Sigmoid colon (tissue), 7 donors: ENCODE data around the gene TENT5C. TPM values are rescaled to one million over a fixed set of nuclear protein-coding genes. Genes with fewer than 3 reads are reported as not detected.

Source experiments
- DNase-seq: peaks from one replicate; pipeline ENCODE4 v3.0.0-alpha.2; 2019
- H3K27ac ChIP-seq, 4 donors: fragments of 200-600 bp; sonication (generic); one replicate each; pipeline ENCODE4 v1.5.1; 2016 to 2019; ENCODE audit warnings: mild to moderate bottlenecking in 1 of 4
- H3K27me3 ChIP-seq, 3 donors: fragments of 200-600 bp; sonication (generic); one replicate each; pipeline ENCODE4 v1.5.1; 2019; ENCODE audit warnings: mild to moderate bottlenecking in 1 of 3
- H3K36me3 ChIP-seq, 4 donors: fragments of 200-600 bp; sonication (generic); one replicate each; pipeline ENCODE4 v1.5.1; 2016 to 2019
- H3K4me1 ChIP-seq, 4 donors: fragments of 200-600 bp; sonication (generic); one replicate each; pipeline ENCODE4 v1.5.1; 2017 to 2019
- H3K4me3 ChIP-seq, 4 donors: fragments of 200-600 bp; sonication (generic); one replicate each; pipeline ENCODE4 v1.5.1; 2017 to 2019; ENCODE audit warnings: mild to moderate bottlenecking in 2 of 4, moderate library complexity in 1 of 4
- H3K9me3 ChIP-seq, 4 donors: fragments of 200-600 bp in 3 of 4; sonication (generic) in 3 of 4; one replicate each; pipeline versions ENCODE4 v1.5.1 to v1.6.1; 2013 to 2019
- CTCF ChIP-seq, 4 experiments: fragments of 450-650 bp in 3 of 4; fragments of 200-600 bp in 1 of 4; IDR thresholded peaks; one replicate each; pipeline ENCODE4 v1.5.1; 2016 to 2019; ENCODE audit warnings: antibody characterized with exemption in 4 of 4, mild to moderate bottlenecking in 3 of 4, moderate library complexity in 2 of 4
- EP300 ChIP-seq, 4 donors: sonication (generic); formaldehyde crosslinking; IDR thresholded peaks; one replicate each; pipeline ENCODE4 v1.6.1; 2017; ENCODE audit warnings: antibody characterized with exemption in 4 of 4
- POLR2A ChIP-seq, 2 donors: fragments of 450-650 bp; IDR thresholded peaks; one replicate each; pipeline ENCODE4 v1.6.1; 2016; ENCODE audit warnings: antibody characterized with exemption in 2 of 2, mild to moderate bottlenecking in 2 of 2, moderate library complexity in 2 of 2
- POLR2AphosphoS5 ChIP-seq, 4 donors: sonication (generic); formaldehyde crosslinking; IDR thresholded peaks; one replicate each; pipeline ENCODE4 v1.6.1; 2017; ENCODE audit warnings: antibody characterized with exemption in 4 of 4
- WGBS, 2 donors: extraction: QIAGEN DNeasy Blood & Tissue Kit; methylation state at CpG; one replicate each; pipeline ENCODE4 v1.1.7; 2013; 5-methylcytosine and 5-hydroxymethylcytosine counted together
- intact Hi-C: fragments of 100-400 bp; cut with DNase I; formaldehyde crosslinking; loops from one replicate; pipeline ENCODE4 v1.15.1; 2023
- polyA plus RNA-seq, 3 donors: library from polyadenylated mRNA; stranded (reverse); fragments of 200-250 nt; gene quantifications; one replicate each; pipeline ENCODE4 v1.2.3, GENCODE V29; 2013
- total RNA-seq, 4 donors: library from RNA; depleted of rRNA; stranded (reverse); fragments of >200 nt; gene quantifications; one replicate each; pipeline ENCODE4 v1.1.0, GENCODE V29; 2016
- donor health status: healthy with polysubstance abuse.
- donor health status: Bipolar disorder and iron deficiency.
- donor health status: healthy.

Gene TENT5C
- total and polyA plus RNA-seq, 7 donors: 2.8 to 10.3 (median 5.6) TPM

- intact Hi-C loops: no loop called here
Observed at GRCh38 chr1:117574161-117574835, 31.6 kb upstream of the TENT5C start.

DNA sequence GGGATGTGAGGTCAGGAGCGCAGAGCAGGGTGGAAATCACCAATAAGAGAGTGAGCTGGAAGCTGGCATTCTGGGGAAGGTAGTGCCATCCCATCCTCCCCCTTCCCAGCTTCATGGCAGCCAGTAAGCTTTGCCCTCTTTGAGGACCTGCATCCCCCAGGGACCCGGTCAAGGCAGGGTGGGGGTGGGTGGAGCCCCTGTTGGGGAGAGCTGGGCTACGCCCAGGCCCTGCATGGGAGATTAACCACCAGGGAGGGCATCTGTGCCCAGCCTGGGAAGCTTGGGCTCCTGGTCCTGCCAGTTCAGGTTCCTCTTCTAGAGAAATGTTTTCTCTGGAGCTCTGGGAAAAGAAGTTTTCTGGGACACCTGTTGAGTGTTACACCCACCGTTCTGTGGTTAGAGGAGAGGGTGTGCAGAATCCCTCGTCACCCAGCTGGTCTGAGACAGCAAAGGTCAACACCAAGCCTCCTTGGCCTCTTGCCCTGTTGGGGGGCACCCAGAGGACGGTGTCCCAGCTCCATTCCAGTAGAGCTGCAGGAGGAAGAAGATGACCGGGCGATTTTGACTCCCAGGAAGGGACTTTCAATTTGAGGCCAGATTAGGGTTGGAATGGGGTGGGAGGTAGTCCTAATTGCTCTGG lies 30.1 kb upstream of the TENT5C start:
- Histone ChIP-seq H3K27me3 (no peaks in the 10 kb centered on the region), H3K4me1 (no peaks in the 10 kb centered on the region), H3K9me3 (no peaks in the 10 kb centered on the region), H3K4me3 (no peak overlapping the region), H3K36me3 (no peaks in the 10 kb centered on the region), H3K27ac (no peak overlapping the region)
- no peak for DNase-seq
- WGBS, 2 donors: 85 to 90% methylated on average over 8 of the region's 8 CpGs
- TF ChIP-seq CTCF (IDR thresholded peaks at IDR 0.05) (no peak), POLR2AphosphoS5 (IDR thresholded peaks at IDR 0.05) (no peak), POLR2A (IDR thresholded peaks at IDR 0.05) (no peak), EP300 (IDR thresholded peaks at IDR 0.05) (no peak)
- intact Hi-C loops: no loop called here

More at GRCh38 chr1:117574161-117574835, 31.6 kb upstream of the TENT5C start:
- 86% methylated on average over 5 of the region's 5 CpGs for WGBS, 2 donors
- Histone ChIP-seq H3K27ac (no peak overlapping the region), H3K4me3 (no peak overlapping the region), H3K4me1 (no peaks in the 10 kb centered on the region), H3K27me3 (no peaks in the 10 kb centered on the region), H3K9me3 (no peaks in the 10 kb centered on the region), H3K36me3 (no peaks in the 10 kb centered on the region)
- TF ChIP-seq CTCF (IDR thresholded peaks at IDR 0.05) (no peak), POLR2A (IDR thresholded peaks at IDR 0.05) (no peak), POLR2AphosphoS5 (IDR thresholded peaks at IDR 0.05) (no peak), EP300 (IDR thresholded peaks at IDR 0.05) (no peak)
- DNase-seq: no peak

DNA sequence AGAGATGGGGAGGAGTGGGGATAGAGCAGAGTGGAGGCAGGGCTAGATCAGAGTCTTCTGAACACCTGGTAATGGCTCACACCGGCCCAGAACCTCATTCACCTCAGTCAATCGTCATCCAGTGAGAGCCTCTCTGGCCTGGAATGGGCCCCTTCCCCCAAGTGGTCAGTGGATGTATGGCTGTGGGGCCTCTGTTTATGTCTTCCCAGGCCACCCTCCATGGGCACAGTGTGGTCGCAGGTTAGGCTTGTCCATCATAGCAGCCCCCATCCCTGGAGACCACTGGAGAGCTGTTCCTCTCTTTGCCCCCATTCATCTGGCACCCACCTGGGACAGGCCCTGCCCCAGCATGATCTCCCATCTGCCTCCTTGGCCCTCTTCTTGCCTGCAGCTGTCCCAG lies 29.6 kb upstream of the TENT5C start:
- Histone ChIP-seq H3K9me3 (no peaks in the 10 kb centered on the region), H3K4me1 (no peaks in the 10 kb centered on the region), H3K27me3 (no peaks in the 10 kb centered on the region), H3K27ac (no peak overlapping the region), H3K36me3 (no peaks in the 10 kb centered on the region), H3K4me3 (no peak overlapping the region)
- TF ChIP-seq POLR2AphosphoS5 (IDR thresholded peaks at IDR 0.05) (no peak), CTCF (IDR thresholded peaks at IDR 0.05) (no peak), EP300 (IDR thresholded peaks at IDR 0.05) (no peak), POLR2A (IDR thresholded peaks at IDR 0.05) (no peak)
- WGBS, 2 donors: 94 to 95% methylated on average over 3 of the region's 3 CpGs
- DNase-seq: no peak
- intact Hi-C loops: no loop called here

GRCh38 chr1:117577191-117577885 lies 28.5 kb upstream of the TENT5C start:
- H3K4me1 ChIP-seq: no peaks in the 10 kb centered on the region
- TF ChIP-seq POLR2A (IDR thresholded peaks at IDR 0.05) (no peak), CTCF (IDR thresholded peaks at IDR 0.05) (no peak), EP300 (IDR thresholded peaks at IDR 0.05) (no peak), POLR2AphosphoS5 (IDR thresholded peaks at IDR 0.05) (no peak)
- intact Hi-C loops: no loop called here

More at GRCh38 chr1:117577191-117577885, 28.5 kb upstream of the TENT5C start:
- DNase-seq: no peak
- no peak overlapping the region for H3K4me3 ChIP-seq
- no peaks in the 10 kb centered on the region for H3K9me3 ChIP-seq
- H3K36me3 ChIP-seq: no peaks in the 10 kb centered on the region
- 81% methylated on average over 2 of the region's 2 CpGs for WGBS, 2 donors
- H3K27ac ChIP-seq: no peak overlapping the region
- no peaks in the 10 kb centered on the region for H3K27me3 ChIP-seq
